Neural cell (in vitro differentiated cells): ENCODE data around the gene MIGA1.

Experiments
- EP300 ChIP-seq: fragments of 450-650 bp; conservative IDR thresholded peaks from 2 replicates; pipeline ENCODE4 v1.6.1; 2014; ENCODE audit warnings: antibody characterized with exemption, mild to moderate bottlenecking, moderate library complexity; ENCODE audit not compliant: poor library complexity, severe bottlenecking
- EZH2 ChIP-seq: fragments of 200-600, 300-800 bp; shearing (Covaris generic), sonication (generic); IDR thresholded peaks from 2 replicates; pipeline ENCODE4 v1.6.1; 2014; ENCODE audit warnings: antibody characterized with exemption, low read length, borderline replicate concordance, mild to moderate bottlenecking; ENCODE audit not compliant: insufficient read depth, poor library complexity, severe bottlenecking
- TF ChIP-seq, protein P1 (sequence below): fragments of 450-650 bp; IDR thresholded peaks from 2 replicates; pipeline ENCODE4 v1.5.1; 2014; ENCODE audit warnings: antibody characterized with exemption, mild to moderate bottlenecking, moderate library complexity; ENCODE audit not compliant: poor library complexity, severe bottlenecking

GRCh38 chr1:77841574-77841973, 62.1 kb downstream of the MIGA1 start:
- TF ChIP-seq EZH2 (no peak), EP300 (no peak)
- TF ChIP-seq, protein P1, sequence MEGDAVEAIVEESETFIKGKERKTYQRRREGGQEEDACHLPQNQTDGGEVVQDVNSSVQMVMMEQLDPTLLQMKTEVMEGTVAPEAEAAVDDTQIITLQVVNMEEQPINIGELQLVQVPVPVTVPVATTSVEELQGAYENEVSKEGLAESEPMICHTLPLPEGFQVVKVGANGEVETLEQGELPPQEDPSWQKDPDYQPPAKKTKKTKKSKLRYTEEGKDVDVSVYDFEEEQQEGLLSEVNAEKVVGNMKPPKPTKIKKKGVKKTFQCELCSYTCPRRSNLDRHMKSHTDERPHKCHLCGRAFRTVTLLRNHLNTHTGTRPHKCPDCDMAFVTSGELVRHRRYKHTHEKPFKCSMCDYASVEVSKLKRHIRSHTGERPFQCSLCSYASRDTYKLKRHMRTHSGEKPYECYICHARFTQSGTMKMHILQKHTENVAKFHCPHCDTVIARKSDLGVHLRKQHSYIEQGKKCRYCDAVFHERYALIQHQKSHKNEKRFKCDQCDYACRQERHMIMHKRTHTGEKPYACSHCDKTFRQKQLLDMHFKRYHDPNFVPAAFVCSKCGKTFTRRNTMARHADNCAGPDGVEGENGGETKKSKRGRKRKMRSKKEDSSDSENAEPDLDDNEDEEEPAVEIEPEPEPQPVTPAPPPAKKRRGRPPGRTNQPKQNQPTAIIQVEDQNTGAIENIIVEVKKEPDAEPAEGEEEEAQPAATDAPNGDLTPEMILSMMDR = no peak
